SU-DHL-6 (cell line): ENCODE results near the gene DLL1.

Experiments
- H2AFZ ChIP-seq: fragments of 200-600 bp; sonication (generic); 2 replicates; pipeline ENCODE4 v1.6.1; 2014; ENCODE audit warnings: low read depth, mild to moderate bottlenecking, moderate library complexity, mixed read lengths, antibody characterized with exemption, low read length; ENCODE audit not compliant: severe bottlenecking
- H3F3A ChIP-seq: fragments of 200-600 bp; shearing (Covaris generic); 2 replicates; pipeline ENCODE4 v1.6.0; 2016; ENCODE audit warnings: antibody characterized with exemption, mild to moderate bottlenecking; ENCODE audit not compliant: insufficient read depth
- H3K27ac ChIP-seq: fragments of 200-600 bp; sonication (generic); 2 replicates; pipeline ENCODE4 v1.5.1; 2016; ENCODE audit warnings: low read depth, mild to moderate bottlenecking, low read length, moderate library complexity, mixed read lengths
- H3K27me3 ChIP-seq: fragments of 200-600 bp; sonication (generic), shearing (Covaris generic); 2 replicates; pipeline ENCODE4 v1.6.0; 2014; ENCODE audit warnings: mild to moderate bottlenecking, low read length
- H3K36me3 ChIP-seq: fragments of 200-600 bp; sonication (generic); 2 replicates; pipeline ENCODE4 v1.6.1; 2014; ENCODE audit warnings: mild to moderate bottlenecking, low read length, mixed read lengths
- H3K4me2 ChIP-seq: fragments of 300-600, 200-600 bp; shearing (Covaris generic), sonication (generic); 2 replicates; pipeline ENCODE4 v1.6.0; 2014; ENCODE audit warnings: low read length, low read depth, mild to moderate bottlenecking; ENCODE audit not compliant: poor library complexity, severe bottlenecking
- H3K4me3 ChIP-seq: fragments of 200-600 bp; sonication (generic); 2 replicates; pipeline ENCODE4 v1.5.1; 2014; ENCODE audit warnings: antibody characterized with exemption, low read length, mild to moderate bottlenecking, mixed read lengths; ENCODE audit not compliant: insufficient read depth, poor library complexity, severe bottlenecking
- H3K79me2 ChIP-seq: fragments of 200-600 bp; sonication (generic); 2 replicates; pipeline ENCODE4 v1.6.1; 2014; ENCODE audit warnings: mild to moderate bottlenecking, low read length, moderate library complexity; ENCODE audit not compliant: insufficient read depth
- H3K9ac ChIP-seq: fragments of 200-600 bp; sonication (generic); 2 replicates; pipeline ENCODE4 v1.7.0; 2014; ENCODE audit warnings: mild to moderate bottlenecking, low read length
- H3K9me2 ChIP-seq: fragments of 200-600 bp; sonication (generic); replicated peaks from 2 replicates; pipeline ENCODE4 v1.6.1; 2014; ENCODE audit warnings: low read length; ENCODE audit not compliant: insufficient read depth
- H3K9me3 ChIP-seq: fragments of 200-600 bp; sonication (generic); 2 replicates; pipeline ENCODE4 v1.6.1; 2014; ENCODE audit warnings: low read length, mixed read lengths; ENCODE audit not compliant: insufficient read depth
- H4K20me1 ChIP-seq: fragments of 200-600 bp; sonication (generic); 2 replicates; pipeline ENCODE4 v1.6.1; 2014; ENCODE audit warnings: low read depth, mild to moderate bottlenecking, antibody characterized with exemption, low read length, moderate library complexity, mixed read lengths
- CTCF ChIP-seq: fragments of 200-600 bp; sonication (generic); IDR thresholded peaks from one replicate; pipeline ENCODE4 v1.5.1; 2017; ENCODE audit warnings: antibody characterized with exemption, mild to moderate bottlenecking, low read length, moderate library complexity; ENCODE audit not compliant: insufficient read depth, poor library complexity, severe bottlenecking
- EZH2phosphoT487 ChIP-seq: fragments of 200-600 bp; sonication (generic), shearing (Covaris generic); conservative IDR thresholded peaks from 2 replicates; pipeline ENCODE4 v1.6.1; 2018; ENCODE audit warnings: mild to moderate bottlenecking, antibody characterized with exemption, low read length, moderate library complexity, mixed read lengths

The DLL1 gene

GRCh38 chr6:170286246-170286933 lies 4.5 kb downstream of the DLL1 start:
- no peaks in the 10 kb centered on the region for H3K79me2 ChIP-seq

GRCh38 chr6:170285482-170285881 lies 5.4 kb downstream of the DLL1 start:
- no peaks in the 10 kb centered on the region for H3F3A ChIP-seq
- H3K79me2 ChIP-seq = no peaks in the 10 kb centered on the region
- no peaks in the 10 kb centered on the region for H3K27me3 ChIP-seq
- no peak overlapping the region for H3K27ac ChIP-seq
- no peak overlapping the region for H3K4me2 ChIP-seq
- H3K36me3 ChIP-seq = no peaks in the 10 kb centered on the region
- no peaks in the 10 kb centered on the region for H3K9me3 ChIP-seq
- H2AFZ ChIP-seq = no peak overlapping the region
- TF ChIP-seq EZH2phosphoT487 (no peak), CTCF (no peak)
- no peak overlapping the region for H3K4me3 ChIP-seq
- no peaks in the 10 kb centered on the region for H4K20me1 ChIP-seq
- H3K9ac ChIP-seq = no peak overlapping the region
- H3K9me2 ChIP-seq = no peaks in the 10 kb centered on the region

More at GRCh38 chr6:170286246-170286933, 4.5 kb downstream of the DLL1 start:
- H3K9me3 ChIP-seq = no peaks in the 10 kb centered on the region
- no peak overlapping the region for H3K4me2 ChIP-seq
- no peak for TF ChIP-seq EZH2phosphoT487
- TF ChIP-seq CTCF = no peak
- H3F3A ChIP-seq = no peaks in the 10 kb centered on the region
- H3K36me3 ChIP-seq = no peaks in the 10 kb centered on the region
- H4K20me1 ChIP-seq = no peaks in the 10 kb centered on the region
- no peak overlapping the region for H3K9ac ChIP-seq
- no peaks in the 10 kb centered on the region for H3K27me3 ChIP-seq
- no peak overlapping the region for H2AFZ ChIP-seq
- H3K27ac ChIP-seq = no peak overlapping the region
- no peak overlapping the region for H3K4me3 ChIP-seq
- no peaks in the 10 kb centered on the region for H3K9me2 ChIP-seq

GRCh38 chr6:170284866-170285469 lies 5.9 kb downstream of the DLL1 start:
- Histone ChIP-seq H3K27ac (no peak overlapping the region), H3F3A (no peaks in the 10 kb centered on the region), H3K4me3 (no peak overlapping the region), H3K9me3 (no peaks in the 10 kb centered on the region), H3K36me3 (no peaks in the 10 kb centered on the region), H2AFZ (no peak overlapping the region), H3K27me3 (no peaks in the 10 kb centered on the region), H3K79me2 (no peaks in the 10 kb centered on the region), H3K9me2 (no peaks in the 10 kb centered on the region), H3K9ac (no peak overlapping the region), H4K20me1 (no peaks in the 10 kb centered on the region), H3K4me2 (no peak overlapping the region)
- TF ChIP-seq CTCF (no peak), EZH2phosphoT487 (no peak)
